ENCODE results near the gene DCTPP1.

GRCh38 chr16:30446203-30446595 lies 16.4 kb upstream of the DCTPP1 start:
- TF ChIP-seq KAT7 (CRISPR knock-in tag; IDR thresholded peaks at IDR 0.05; ENCODE audit: borderline replicate concordance) (no peak), POLR2A (conservative IDR thresholded peaks at IDR 0.05) (no peak), CTCF (IDR thresholded peaks at IDR 0.05 in 2 of 3, conservative IDR thresholded peaks at IDR 0.05 in 1 of 3; ENCODE audit: insufficient read depth in 2 of 3, low read depth in 1 of 3, low read length in 3 of 3) (no peak), ZBTB8A (IDR thresholded peaks at IDR 0.05; ENCODE audit: partially characterized antibody) (no peak)

Measured in K562 (cell line).